Measurements from ENCODE around the gene EXOSC10. TPM values are rescaled to one million over a fixed set of nuclear protein-coding genes. Genes with fewer than 3 reads are reported as not detected.

EXOSC10 gene
- polyA plus RNA-seq, 1 of the 3 experiments (the other 2 are of a cell fraction): 62.5 TPM

GRCh38 chr1:11143401-11143800 lies 43.7 kb upstream of the EXOSC10 start:
- no peak overlapping the region for H3K27ac ChIP-seq (ENCODE audit: low read depth in 2 of 2, low read length in 1 of 2)
- POLR2A ChIA-PET: interaction anchor here (0.8 kb wide), 1 partner anchor 37 kb away, joined by 4 read pairs; no protein-coding TSS in a partner anchor
- TF ChIP-seq FOXJ3 (CRISPR knock-in tag; IDR thresholded peaks at IDR 0.05) (no peak), RAD21 (IDR thresholded peaks at IDR 0.05; ENCODE audit: low read length) (no peak), EZH2phosphoT487 (IDR thresholded peaks at IDR 0.05; ENCODE audit: borderline replicate concordance, low read depth) (no peak), CHD2 (IDR thresholded peaks at IDR 0.05; ENCODE audit: low read length, partially characterized antibody) (no peak), TCF12 (IDR thresholded peaks at IDR 0.05) (no peak), GATA2 (CRISPR knock-in tag; IDR thresholded peaks at IDR 0.05) (no peak), MXI1 (IDR thresholded peaks at IDR 0.05; ENCODE audit: low read depth, low read length) (no peak), TEAD4 (IDR thresholded peaks at IDR 0.05; ENCODE audit: borderline replicate concordance, insufficient read depth) (no peak)
- TF ChIP-seq, protein P1, sequence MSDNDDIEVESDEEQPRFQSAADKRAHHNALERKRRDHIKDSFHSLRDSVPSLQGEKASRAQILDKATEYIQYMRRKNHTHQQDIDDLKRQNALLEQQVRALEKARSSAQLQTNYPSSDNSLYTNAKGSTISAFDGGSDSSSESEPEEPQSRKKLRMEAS (IDR thresholded peaks at IDR 0.05; ENCODE audit: low read depth): no peak
- TF ChIP-seq, protein P2, sequence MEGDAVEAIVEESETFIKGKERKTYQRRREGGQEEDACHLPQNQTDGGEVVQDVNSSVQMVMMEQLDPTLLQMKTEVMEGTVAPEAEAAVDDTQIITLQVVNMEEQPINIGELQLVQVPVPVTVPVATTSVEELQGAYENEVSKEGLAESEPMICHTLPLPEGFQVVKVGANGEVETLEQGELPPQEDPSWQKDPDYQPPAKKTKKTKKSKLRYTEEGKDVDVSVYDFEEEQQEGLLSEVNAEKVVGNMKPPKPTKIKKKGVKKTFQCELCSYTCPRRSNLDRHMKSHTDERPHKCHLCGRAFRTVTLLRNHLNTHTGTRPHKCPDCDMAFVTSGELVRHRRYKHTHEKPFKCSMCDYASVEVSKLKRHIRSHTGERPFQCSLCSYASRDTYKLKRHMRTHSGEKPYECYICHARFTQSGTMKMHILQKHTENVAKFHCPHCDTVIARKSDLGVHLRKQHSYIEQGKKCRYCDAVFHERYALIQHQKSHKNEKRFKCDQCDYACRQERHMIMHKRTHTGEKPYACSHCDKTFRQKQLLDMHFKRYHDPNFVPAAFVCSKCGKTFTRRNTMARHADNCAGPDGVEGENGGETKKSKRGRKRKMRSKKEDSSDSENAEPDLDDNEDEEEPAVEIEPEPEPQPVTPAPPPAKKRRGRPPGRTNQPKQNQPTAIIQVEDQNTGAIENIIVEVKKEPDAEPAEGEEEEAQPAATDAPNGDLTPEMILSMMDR (IDR thresholded peaks at IDR 0.05): no peak

GRCh38 chr1:11142618-11143391 lies 43.1 kb upstream of the EXOSC10 start:
- H3F3A ChIP-seq (replicated peaks; ENCODE audit: insufficient read depth): peaks cover 9% of the 10 kb centered on the region
- H3K9ac ChIP-seq: no peak overlapping the region
- peaks cover 11 to 29% of the 10 kb centered on the region in 2 experiments; a peak in 2 of 4 replicates for H3K4me1 ChIP-seq (ENCODE audit: control insufficient read depth in 1 of 2, insufficient read depth in 2 of 2, low read depth in 1 of 2, low read length in 1 of 2)
- no peaks in the 10 kb centered on the region for H3K9me2 ChIP-seq
- WGBS (ENCODE audit: low lambda C conversion rate): 96% methylated on average over 4 of the region's 4 CpGs
- TF ChIP-seq RXRA (IDR thresholded peaks at IDR 0.05; ENCODE audit: borderline replicate concordance, low read depth) (no peak), FOXM1 (IDR thresholded peaks at IDR 0.05; ENCODE audit: low read depth) (no peak), USF1 (IDR thresholded peaks at IDR 0.05; ENCODE audit: borderline replicate concordance, low read depth) (no peak), IRF3 (IDR thresholded peaks at IDR 0.05; ENCODE audit: low read depth, low read length) (no peak), SIN3A (IDR thresholded peaks at IDR 0.05; ENCODE audit: borderline replicate concordance, low read depth, low read length) (no peak), MXI1 (IDR thresholded peaks at IDR 0.05; ENCODE audit: low read depth, low read length) (no peak), RAD21 (IDR thresholded peaks at IDR 0.05; ENCODE audit: low read length) (no peak), TCF12 (IDR thresholded peaks at IDR 0.05) (no peak), EP300 (IDR thresholded peaks at IDR 0.05; ENCODE audit: borderline replicate concordance in 1 of 2, low read depth in 1 of 2, low read length in 1 of 2) (no peak), ELF1 (IDR thresholded peaks at IDR 0.05) (no peak), PBX3 (IDR thresholded peaks at IDR 0.05) (no peak), FOXJ3 (CRISPR knock-in tag; IDR thresholded peaks at IDR 0.05) (no peak)
- TF ChIP-seq, protein P2 (IDR thresholded peaks at IDR 0.05): no peak
- POLR2A ChIA-PET: no interaction called here
- H3K27me3 ChIP-seq (ENCODE audit: insufficient read depth): no peaks in the 10 kb centered on the region
- no peak overlapping the region for H3K4me3 ChIP-seq (ENCODE audit: low read depth in 2 of 2, low read length in 1 of 2)
- no peak overlapping the region for H3K4me2 ChIP-seq
- no peaks in the 10 kb centered on the region for H3K9me3 ChIP-seq
- H2AFZ ChIP-seq (ENCODE audit: low read depth): no peak overlapping the region
- H3K27ac ChIP-seq (ENCODE audit: low read depth in 2 of 2, low read length in 1 of 2): no peak overlapping the region
- CTCF ChIA-PET: interaction anchor here (2.1 kb wide), 1 partner anchor 10 kb away, joined by 7 read pairs; no protein-coding TSS in a partner anchor
- DNase-seq: no peak
- no peaks in the 10 kb centered on the region for H4K20me1 ChIP-seq (ENCODE audit: insufficient read depth)
- peaks cover 22 to 52% of the 10 kb centered on the region in 2 experiments for H3K36me3 ChIP-seq (replicated peaks in 1 of 2; ENCODE audit: control insufficient read depth in 1 of 2, insufficient read depth in 2 of 2, low read length in 1 of 2)
- H3K79me2 ChIP-seq (ENCODE audit: insufficient read depth): no peaks in the 10 kb centered on the region

More at GRCh38 chr1:11143401-11143800, 43.7 kb upstream of the EXOSC10 start:
- H2AFZ ChIP-seq (ENCODE audit: low read depth): no peak overlapping the region
- H3K79me2 ChIP-seq (ENCODE audit: insufficient read depth): no peaks in the 10 kb centered on the region
- H3K27me3 ChIP-seq (ENCODE audit: insufficient read depth): no peaks in the 10 kb centered on the region
- no peak overlapping the region for H3K4me2 ChIP-seq
- H3K4me1 ChIP-seq (ENCODE audit: control insufficient read depth in 1 of 2, insufficient read depth in 2 of 2, low read depth in 1 of 2, low read length in 1 of 2): peaks cover 11 to 32% of the 10 kb centered on the region in 2 experiments; a peak in 2 of 4 replicates
- WGBS (ENCODE audit: low lambda C conversion rate): 96% methylated on average over 5 of the region's 5 CpGs
- no peaks in the 10 kb centered on the region for H4K20me1 ChIP-seq (ENCODE audit: insufficient read depth)
- H3K9ac ChIP-seq: no peak overlapping the region
- no peak overlapping the region for H3K4me3 ChIP-seq (ENCODE audit: low read depth in 2 of 2, low read length in 1 of 2)
- no peaks in the 10 kb centered on the region for H3K9me3 ChIP-seq
- H3K36me3 ChIP-seq (replicated peaks in 1 of 2; ENCODE audit: control insufficient read depth in 1 of 2, insufficient read depth in 2 of 2, low read length in 1 of 2): peaks cover 17 to 47% of the 10 kb centered on the region in 2 experiments
- no peaks in the 10 kb centered on the region for H3K9me2 ChIP-seq
- CTCF ChIA-PET: interaction anchor here (2.1 kb wide), 1 partner anchor 11 kb away, joined by 7 read pairs; no protein-coding TSS in a partner anchor
- no peak for DNase-seq
- peaks cover 14% of the 10 kb centered on the region for H3F3A ChIP-seq (replicated peaks; ENCODE audit: insufficient read depth)
